Thymus (tissue), 14 donors: ENCODE data around the gene AKR1C8. TPM values are rescaled to one million over a fixed set of nuclear protein-coding genes. Genes with fewer than 3 reads are reported as not detected.
"Not testable (repeated sequence)": the region's sequence is repeated elsewhere in the genome, so short reads cannot be mapped to it uniquely, and the experiment has no call there.

Source experiments
- DNase-seq, 9 donors: peaks; one replicate each; pipeline ENCODE4 v3.0.0-alpha.2; 2013; ENCODE audit warnings: low spot score in 9 of 9, low read depth in 6 of 9, missing footprints in 1 of 9
- H3K27ac ChIP-seq, 2 donors: one replicate each; pipeline ENCODE4 v1.5.1; 2013; ENCODE audit warnings: control low read depth in 1 of 2, low read depth in 1 of 2, low read length in 1 of 2, mild to moderate bottlenecking in 1 of 2, moderate library complexity in 1 of 2
- H3K27me3 ChIP-seq, 2 donors: one replicate each; pipeline ENCODE4 v1.5.1; 2013; ENCODE audit warnings: low read length in 1 of 2; ENCODE audit not compliant: control insufficient read depth in 2 of 2, insufficient read depth in 1 of 2
- H3K36me3 ChIP-seq, 2 donors: one replicate each; pipeline ENCODE4 v1.5.1; 2013; ENCODE audit warnings: low read length in 1 of 2, mild to moderate bottlenecking in 1 of 2, moderate library complexity in 1 of 2; ENCODE audit not compliant: control insufficient read depth in 2 of 2, insufficient read depth in 2 of 2
- H3K4me1 ChIP-seq, 2 donors: one replicate each; pipeline ENCODE4 v1.5.1; 2013; ENCODE audit warnings: low read length in 2 of 2; ENCODE audit not compliant: control insufficient read depth in 2 of 2, insufficient read depth in 2 of 2
- H3K4me3 ChIP-seq, 2 donors: one replicate each; pipeline ENCODE4 v1.5.1; 2013; ENCODE audit warnings: low read length in 2 of 2, control low read depth in 1 of 2, mild to moderate bottlenecking in 1 of 2
- H3K9me3 ChIP-seq, 2 donors: one replicate each; pipeline ENCODE4 v1.5.1; 2013; ENCODE audit warnings: low read length in 1 of 2, mild to moderate bottlenecking in 1 of 2; ENCODE audit not compliant: control insufficient read depth in 2 of 2, insufficient read depth in 1 of 2
- WGBS: extraction: QIAGEN DNeasy Blood & Tissue Kit; methylation state at CpG from one replicate; pipeline ENCODE4 v1.1.7; 2013; 5-methylcytosine and 5-hydroxymethylcytosine counted together
- long read RNA-seq, 10 donors: transcript quantifications; one replicate each; lab custom pipeline, GENCODE V29; 2026
- polyA plus RNA-seq: library from polyadenylated mRNA; stranded (reverse); fragments of 200-250 nt; gene quantifications from one replicate; pipeline ENCODE4 v1.2.3, GENCODE V29; 2013
- total RNA-seq: library from RNA; stranded (reverse); fragments of 120-200 nt; gene quantifications from one replicate; pipeline ENCODE4 v1.2.4, GENCODE V29; 2013
- donor health status: healthy.

Gene AKR1C8
- 0.09 TPM for total RNA-seq
- 0.09 TPM for polyA plus RNA-seq
- long read RNA-seq, donor 1: 0 reads
- long read RNA-seq, donor 2: 0 reads
- long read RNA-seq, donor 3: 0 reads
- long read RNA-seq, donor 4: 0 reads
- long read RNA-seq, donor 5: 0 reads
- long read RNA-seq, donor 6: 0 reads
- long read RNA-seq, donor 7: 0 reads
- long read RNA-seq, donor 8: 0 reads
- long read RNA-seq, donor 9: 0 reads
- long read RNA-seq, donor 10: 0 reads

GRCh38 chr10:5184987-5185775 lies at the start of gene AKR1C8:
Gene AKR1C8, minus strand, starts transcription at chr10:5185150. Its CDS starts 46 bp downstream, at chr10:5185104.
- Histone ChIP-seq H3K36me3 (no peaks in the 10 kb centered on the region), H3K27me3 (no peaks in the 10 kb centered on the region), H3K4me1 (no peaks in the 10 kb centered on the region), H3K9me3 (no peaks in the 10 kb centered on the region), H3K27ac (no peak within 1 kb of the TSS), H3K4me3 (no peak within 1 kb of the TSS)
- 96% methylated on average over 5 of the region's 5 CpGs for WGBS
- DNase-seq: no peak

GRCh38 chr10:5234106-5234860 lies 49.3 kb upstream of the AKR1C8 start:
- WGBS: 72% methylated on average over 6 of the region's 6 CpGs
- Histone ChIP-seq H3K4me1 (no peaks in the 10 kb centered on the region), H3K36me3 (no peaks in the 10 kb centered on the region), H3K27me3 (no peaks in the 10 kb centered on the region), H3K27ac (no peak overlapping the region), H3K9me3 (peaks cover 0 to 2% of the 10 kb centered on the region in 2 donors), H3K4me3 (no peak overlapping the region)
- peak in 1 of 9 donors; percentile 4 for DNase-seq

- Histone ChIP-seq H3K27me3 (no peaks in the 10 kb centered on the region), H3K27ac (no peak overlapping the region)
- WGBS: 95% methylated on average over 2 of the region's 2 CpGs
These were observed 48.4 kb upstream of the AKR1C8 start for GRCh38 chr10:5233324-5233723.

GRCh38 chr10:5229019-5229418 lies 44.1 kb upstream of the AKR1C8 start:
- peaks cover 0 to 2% of the 10 kb centered on the region in 2 donors for H3K9me3 ChIP-seq
- no peaks in the 10 kb centered on the region for H3K4me1 ChIP-seq
- no peaks in the 10 kb centered on the region for H3K27me3 ChIP-seq
- WGBS: 92% methylated on average over 8 of the region's 8 CpGs
- no peak overlapping the region for H3K27ac ChIP-seq
- H3K36me3 ChIP-seq: no peaks in the 10 kb centered on the region
- DNase-seq: no peak
- no peak overlapping the region for H3K4me3 ChIP-seq

More at GRCh38 chr10:5233324-5233723, 48.4 kb upstream of the AKR1C8 start:
- Histone ChIP-seq H3K4me3 (no peak overlapping the region), H3K4me1 (no peaks in the 10 kb centered on the region), H3K9me3 (peaks cover 0 to 2% of the 10 kb centered on the region in 2 donors), H3K36me3 (no peaks in the 10 kb centered on the region)
- DNase-seq: no peak

GRCh38 chr10:5222942-5223341 lies 38.0 kb upstream of the AKR1C8 start:
- not testable (repeated sequence) for DNase-seq

GRCh38 chr10:5219262-5219661 lies 34.3 kb upstream of the AKR1C8 start:
- 75% methylated on average over 3 of the region's 3 CpGs for whole genome bisulfite sequencing
- no peak overlapping the region for H3K27ac ChIP-seq
- H3K9me3 ChIP-seq: no peaks in the 10 kb centered on the region
- H3K4me3 ChIP-seq: no peak overlapping the region
- no peak for DNase-seq
- H3K27me3 ChIP-seq: no peaks in the 10 kb centered on the region
- no peaks in the 10 kb centered on the region for H3K36me3 ChIP-seq
- no peaks in the 10 kb centered on the region for H3K4me1 ChIP-seq

More at GRCh38 chr10:5222942-5223341, 38.0 kb upstream of the AKR1C8 start:
- WGBS: 95% methylated on average over 7 of the region's 7 CpGs
- not testable (repeated sequence) for H3K27ac ChIP-seq, H3K9me3 ChIP-seq, H3K4me3 ChIP-seq, H3K27me3 ChIP-seq, H3K4me1 ChIP-seq, H3K36me3 ChIP-seq

- H3K36me3 ChIP-seq: no peaks in the 10 kb centered on the region
- no peaks in the 10 kb centered on the region for H3K27me3 ChIP-seq
- no peak overlapping the region for H3K27ac ChIP-seq
- no peak for DNase-seq
- H3K4me3 ChIP-seq: no peak overlapping the region
- no peaks in the 10 kb centered on the region for H3K4me1 ChIP-seq
- WGBS: 47% methylated on average over 2 of the region's 2 CpGs
- no peaks in the 10 kb centered on the region for H3K9me3 ChIP-seq
These were observed 31.9 kb upstream of the AKR1C8 start for GRCh38 chr10:5216801-5217200.

GRCh38 chr10:5211696-5212536 lies 27.0 kb upstream of the AKR1C8 start:
- Histone ChIP-seq H3K4me3 (no peak overlapping the region), H3K27ac (no peak overlapping the region), H3K9me3 (no peaks in the 10 kb centered on the region), H3K36me3 (no peaks in the 10 kb centered on the region), H3K27me3 (no peaks in the 10 kb centered on the region), H3K4me1 (no peaks in the 10 kb centered on the region)
- no peak for DNase-seq
